ENCODE results near the gene ADRM1.

Gene ADRM1

GRCh38 chr20:62347445-62347844, 44.6 kb downstream of the ADRM1 start:
- no peak overlapping the region for H3K4me3 ChIP-seq (ENCODE audit: low read depth, low read length)
- no peak for DNase-seq (ENCODE audit: low read depth, low spot score)
- TF ChIP-seq CTCF (IDR thresholded peaks at IDR 0.05; ENCODE audit: low read depth, low read length), result no peak
- in situ Hi-C loops (cut with HindIII; ENCODE audit: low sequenced_read_pairs), result no loop called here

GRCh38 chr20:62348604-62349003, 45.8 kb downstream of the ADRM1 start:
- in situ Hi-C loops (cut with HindIII; ENCODE audit: low sequenced_read_pairs), result no loop called here
- H3K4me3 ChIP-seq (ENCODE audit: low read depth, low read length), result no peak overlapping the region
- no peak for TF ChIP-seq CTCF (IDR thresholded peaks at IDR 0.05; ENCODE audit: low read depth, low read length)
- DNase-seq (ENCODE audit: low read depth, low spot score), result no peak

DNA sequence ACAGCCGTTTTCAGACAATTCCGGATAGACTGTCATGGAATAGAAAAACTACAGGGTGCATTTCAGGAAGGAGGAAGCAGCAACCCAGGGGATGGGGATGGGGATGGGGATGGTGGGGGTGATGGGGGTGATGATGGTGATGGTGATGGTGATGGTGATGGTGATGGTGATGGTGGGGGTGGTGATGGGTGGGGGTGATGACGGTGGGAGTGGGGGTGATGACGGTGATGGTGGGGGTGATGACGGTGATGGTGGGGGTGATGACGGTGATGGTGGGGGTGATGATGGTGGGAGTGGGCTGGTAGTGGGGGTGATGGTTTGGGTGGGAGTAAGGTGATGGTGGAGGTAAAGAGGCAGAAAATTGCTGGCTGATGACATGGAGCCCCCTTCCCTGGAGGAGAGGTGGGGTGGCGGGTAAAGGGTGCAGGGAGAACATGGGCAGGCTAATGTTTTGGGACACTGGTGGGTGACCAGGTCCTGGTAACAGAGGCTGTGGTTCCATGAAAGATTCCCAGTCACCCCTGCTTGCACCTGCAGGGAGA, 46.8 kb downstream of the ADRM1 start:
- no peak for DNase-seq (ENCODE audit: low read depth, low spot score)
- in situ Hi-C loops (cut with HindIII; ENCODE audit: low sequenced_read_pairs), result no loop called here
- H3K4me3 ChIP-seq (ENCODE audit: low read depth, low read length), result no peak overlapping the region
- no peak for TF ChIP-seq CTCF (IDR thresholded peaks at IDR 0.05; ENCODE audit: low read depth, low read length)

DNA sequence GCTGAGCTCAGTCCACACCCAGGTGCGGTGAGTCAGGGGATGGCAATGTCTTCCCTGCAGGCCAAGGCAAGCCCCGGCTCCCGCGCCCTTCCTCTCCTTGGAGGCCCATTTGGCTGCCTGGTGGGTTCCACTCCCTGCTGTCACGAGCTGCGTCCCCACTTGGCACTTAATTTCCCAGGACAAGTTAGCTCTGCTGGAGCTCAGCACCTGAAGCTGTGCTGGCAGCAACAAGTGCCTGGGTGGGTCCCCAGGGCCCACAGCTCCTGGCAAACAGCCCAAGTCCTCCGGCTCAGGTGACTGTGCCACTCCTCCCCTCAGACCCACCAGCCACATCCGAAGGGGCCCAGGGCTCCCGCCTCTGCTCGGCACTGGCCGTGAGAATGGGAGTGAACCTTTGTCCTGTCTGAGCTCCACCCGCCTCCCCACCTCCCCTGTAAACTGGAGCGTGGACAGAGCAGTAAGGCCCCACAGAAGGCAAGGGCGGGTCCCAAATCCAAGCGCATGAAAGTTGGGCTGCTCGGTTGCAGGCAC, 47.4 kb downstream of the ADRM1 start:
- no peak for TF ChIP-seq CTCF (IDR thresholded peaks at IDR 0.05; ENCODE audit: low read depth, low read length)
- H3K4me3 ChIP-seq (ENCODE audit: low read depth, low read length), result no peak overlapping the region
- no peak for DNase-seq (ENCODE audit: low read depth, low spot score)
- in situ Hi-C loops (cut with HindIII; ENCODE audit: low sequenced_read_pairs), result no loop called here

- no peak for TF ChIP-seq CTCF (IDR thresholded peaks at IDR 0.05; ENCODE audit: low read depth, low read length)
- no peak for DNase-seq (ENCODE audit: low read depth, low spot score)
- in situ Hi-C loops (cut with HindIII; ENCODE audit: low sequenced_read_pairs), result no loop called here
- H3K4me3 ChIP-seq (ENCODE audit: low read depth, low read length), result no peak overlapping the region
Measured at GRCh38 chr20:62350629-62351422, 48.0 kb downstream of the ADRM1 start.

DNA sequence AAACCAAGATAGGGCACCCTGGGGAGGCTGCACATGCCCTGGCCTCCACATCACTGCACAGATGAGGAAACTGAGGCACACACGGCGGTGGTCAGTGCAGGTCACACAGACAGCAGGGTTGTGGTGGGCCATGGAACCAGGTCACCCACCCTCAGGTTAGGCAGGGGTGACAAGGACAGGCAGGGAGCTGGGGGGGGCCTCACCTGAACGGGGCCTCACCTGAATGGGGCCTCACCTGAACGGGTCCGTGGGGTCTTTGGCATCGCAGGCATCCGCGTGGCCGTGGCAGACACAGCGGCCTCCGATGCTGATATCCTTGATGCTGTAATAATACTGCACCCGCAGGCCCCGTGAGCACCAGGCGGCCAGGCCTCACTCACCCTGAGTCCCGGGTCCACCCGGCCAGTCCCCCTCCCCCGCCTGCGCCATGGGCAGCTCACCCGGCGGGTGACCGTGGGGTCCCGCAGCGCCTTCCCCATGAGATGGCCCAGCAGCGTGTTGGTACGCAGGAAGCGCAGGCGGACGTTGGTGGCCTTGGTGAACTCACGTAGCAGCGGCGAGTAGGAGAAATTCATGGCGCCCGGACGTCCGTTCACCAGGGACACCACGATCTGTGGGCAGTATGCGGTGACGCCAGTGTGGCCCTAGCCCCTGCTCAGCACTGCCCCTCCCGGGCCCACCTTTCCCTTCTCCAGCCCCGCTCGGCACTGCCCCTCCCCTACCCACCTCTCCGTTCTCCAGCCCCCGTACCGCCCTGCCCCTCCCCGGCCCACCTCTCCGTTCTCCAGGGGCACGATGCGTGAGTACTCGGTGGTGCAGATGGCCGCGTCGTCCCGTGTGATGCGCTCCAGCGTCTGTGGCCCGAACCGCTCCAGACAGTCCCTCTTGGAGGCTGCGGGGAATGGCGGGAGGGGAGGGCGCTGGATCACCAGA, 48.9 kb downstream of the ADRM1 start:
- in situ Hi-C loops (cut with HindIII; ENCODE audit: low sequenced_read_pairs), result no loop called here
- H3K4me3 ChIP-seq (ENCODE audit: low read depth, low read length), result no peak overlapping the region
- no peak for DNase-seq (ENCODE audit: low read depth, low spot score)
- TF ChIP-seq CTCF (IDR thresholded peaks at IDR 0.05; ENCODE audit: low read depth, low read length), result no peak

Data from astrocyte of the spinal cord (primary cell).